Measurements from ENCODE around the gene PRPF19.
A peak's percentile ranks its signal among the peaks of the same experiment; 100 is the strongest.

PRPF19 gene

DNA sequence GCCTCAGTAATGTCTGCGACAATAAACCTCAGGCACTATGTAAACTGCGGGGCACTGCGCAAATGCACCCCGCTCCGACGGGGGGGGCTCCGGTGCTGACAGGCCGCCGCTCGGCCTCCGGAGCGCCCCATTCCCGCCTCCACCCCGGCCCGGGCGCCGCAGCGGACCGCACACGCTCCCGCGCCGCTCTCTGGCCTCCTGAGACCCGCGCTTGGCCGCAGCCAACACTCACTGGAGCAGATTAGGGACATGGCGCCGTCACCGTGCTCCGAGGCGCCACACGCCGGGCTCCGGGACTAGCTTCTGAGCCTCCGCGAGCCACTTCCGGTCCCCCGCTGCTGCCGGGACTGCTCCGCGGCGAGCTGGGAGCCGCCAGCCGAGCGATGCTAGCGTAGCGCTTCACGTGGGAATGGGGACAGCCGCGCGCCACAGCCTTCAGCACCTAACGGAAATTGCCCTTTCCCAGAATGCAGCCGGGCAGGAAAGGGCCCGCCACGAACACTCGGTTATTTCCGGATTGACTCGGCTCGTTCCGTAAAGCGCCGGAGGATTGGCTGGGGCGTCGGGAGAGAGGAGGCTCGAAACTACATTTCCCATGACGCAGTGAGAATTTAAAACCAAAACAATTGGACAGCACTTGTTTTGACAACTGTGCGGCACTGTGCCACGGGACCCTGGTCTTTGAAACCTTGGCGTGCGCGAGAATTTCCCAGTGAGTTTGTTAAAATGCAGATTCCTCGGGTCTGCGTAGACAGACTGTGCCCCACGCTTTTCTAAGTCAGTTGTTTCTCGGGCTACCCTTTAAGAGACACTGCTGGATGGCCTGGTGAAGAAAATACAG is at the start of gene PRPF19:
Gene PRPF19, minus strand, starts transcription at position 454 of the 841 bp plus-strand sequence. Its CDS starts 203 bp downstream, at position 251.
- DNase-seq: peak; percentile 99

DNA sequence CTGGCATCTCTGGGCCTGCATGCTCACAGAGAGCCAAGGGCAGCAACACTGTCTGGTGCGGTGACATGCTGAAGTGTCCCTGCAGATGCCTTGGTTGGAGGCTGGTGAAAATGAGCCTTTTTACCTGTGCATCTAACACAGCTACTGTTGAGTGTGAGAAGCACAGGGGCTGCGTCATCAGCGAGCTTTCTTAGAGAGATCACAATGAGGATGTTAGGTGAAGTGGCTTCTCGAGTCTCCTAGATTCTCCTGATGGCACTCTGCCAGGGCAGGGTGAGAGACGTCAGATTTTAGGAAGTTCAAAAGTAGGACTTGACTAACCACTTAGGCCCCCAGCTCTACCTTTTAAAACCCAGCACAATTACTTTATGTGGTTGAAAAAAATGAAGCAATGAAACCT is 49.2 kb upstream of the PRPF19 start:
- DNase-seq: no peak

- DNase-seq: no peak
These were observed 48.0 kb upstream of the PRPF19 start for GRCh38 chr11:60954421-60954820.

DNA sequence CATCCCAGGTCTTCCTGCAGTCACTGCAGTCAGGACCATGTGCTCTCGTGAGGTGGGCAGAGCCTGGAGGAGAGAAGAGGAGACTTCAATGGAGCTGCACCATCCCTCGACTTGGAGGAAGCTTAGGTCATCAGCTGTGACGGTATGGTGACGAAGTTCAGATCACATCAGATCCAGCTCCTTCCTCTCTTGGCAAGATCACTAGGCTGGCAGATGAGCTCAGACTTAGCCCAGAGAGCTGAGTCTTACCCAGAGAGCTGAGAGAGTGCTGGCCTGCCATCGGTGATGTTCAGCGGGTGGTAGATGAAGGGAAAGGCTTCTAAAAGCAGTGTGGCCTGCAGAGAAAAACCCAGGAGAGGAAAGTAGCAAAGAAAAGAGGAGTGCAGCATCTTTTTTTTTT is 47.4 kb upstream of the PRPF19 start:
- no peak for DNase-seq

- no peak for DNase-seq
These were observed 46.4 kb upstream of the PRPF19 start for GRCh38 chr11:60952742-60953170.

GRCh38 chr11:60951904-60952741 is 45.7 kb upstream of the PRPF19 start, which contains the start of gene SLC15A3:
TSS of gene SLC15A3 (minus strand) at chr11:60952176. CDS start at chr11:60951551, 625 bp downstream.
- DNase-seq: peak; percentile 16

DNA sequence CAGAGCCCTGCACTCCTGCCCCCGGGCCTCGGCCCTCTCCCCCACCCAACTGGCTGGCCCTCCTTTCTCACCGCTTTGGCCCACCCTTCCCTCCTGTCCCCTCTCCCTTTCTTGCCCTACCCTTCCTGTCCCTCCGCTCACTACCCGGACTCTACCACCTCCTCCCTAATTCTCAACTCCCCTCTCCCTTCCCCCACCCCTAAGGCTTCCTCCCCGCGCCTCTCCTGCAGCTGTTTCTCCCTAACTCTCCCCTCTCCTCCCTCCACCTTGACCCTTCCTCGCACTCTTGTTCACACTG is 45.2 kb upstream of the PRPF19 start:
- DNase-seq: no peak

DNA sequence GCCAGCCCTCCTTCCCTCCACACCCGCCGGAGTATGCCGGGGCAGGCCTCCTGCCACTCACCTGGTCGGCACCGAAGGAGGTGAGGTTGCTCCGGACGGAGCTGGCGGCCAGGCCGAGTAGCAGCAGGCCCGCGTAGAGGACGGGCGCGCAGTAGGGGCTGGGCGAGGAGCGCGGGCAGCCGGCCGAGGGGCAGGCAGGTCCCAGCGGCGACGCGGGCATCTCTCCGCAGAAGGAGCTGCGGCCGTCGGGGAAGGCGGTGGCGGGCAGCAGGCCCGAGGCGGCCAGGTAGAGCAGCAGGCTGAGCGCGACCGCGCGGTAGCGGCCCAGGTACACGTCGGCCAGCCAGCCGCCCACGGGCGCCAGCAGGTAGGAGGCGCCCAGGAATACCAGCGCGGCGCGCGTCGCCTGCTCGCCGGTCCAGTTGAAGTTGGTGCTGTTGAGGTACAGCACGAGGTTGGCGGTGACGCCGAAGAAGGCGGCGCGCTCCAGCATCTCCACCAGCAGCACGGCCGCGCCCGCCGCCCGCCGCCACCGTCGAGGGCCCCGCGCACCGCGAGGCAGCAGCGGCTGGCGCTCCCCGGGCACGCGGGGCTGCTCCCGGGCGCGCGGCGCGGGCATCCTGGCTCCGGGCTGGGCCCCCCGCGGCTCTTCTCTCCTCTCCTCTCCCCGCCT is 44.7 kb upstream of the PRPF19 start:
- no peak for DNase-seq

- no peak for DNase-seq
These were observed 43.6 kb upstream of the PRPF19 start for GRCh38 chr11:60950024-60950423.

DNA sequence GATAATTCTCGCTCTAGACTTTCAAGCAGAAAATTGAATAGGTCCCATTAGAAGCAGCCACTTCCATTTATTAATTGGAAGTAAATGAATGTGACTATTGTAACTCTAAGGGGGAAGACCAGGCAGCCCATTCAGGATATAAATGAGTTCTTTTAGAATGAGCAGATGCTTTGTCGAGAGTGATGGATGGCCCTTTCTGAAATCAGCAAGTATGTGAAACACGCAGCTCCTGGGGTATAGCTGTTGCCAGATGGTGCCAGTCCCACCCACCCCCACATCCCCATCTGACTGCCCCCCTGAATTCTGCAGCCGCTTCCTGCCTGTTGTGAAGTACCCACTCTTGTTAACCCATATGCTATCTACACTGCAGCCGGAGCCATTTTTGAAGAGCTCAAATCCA is 41.9 kb upstream of the PRPF19 start:
- DNase-seq: no peak

GRCh38 chr11:60947700-60948099 is 41.3 kb upstream of the PRPF19 start:
- no peak for DNase-seq

GRCh38 chr11:60946601-60947264 is 40.3 kb upstream of the PRPF19 start:
- DNase-seq: no peak

DNA sequence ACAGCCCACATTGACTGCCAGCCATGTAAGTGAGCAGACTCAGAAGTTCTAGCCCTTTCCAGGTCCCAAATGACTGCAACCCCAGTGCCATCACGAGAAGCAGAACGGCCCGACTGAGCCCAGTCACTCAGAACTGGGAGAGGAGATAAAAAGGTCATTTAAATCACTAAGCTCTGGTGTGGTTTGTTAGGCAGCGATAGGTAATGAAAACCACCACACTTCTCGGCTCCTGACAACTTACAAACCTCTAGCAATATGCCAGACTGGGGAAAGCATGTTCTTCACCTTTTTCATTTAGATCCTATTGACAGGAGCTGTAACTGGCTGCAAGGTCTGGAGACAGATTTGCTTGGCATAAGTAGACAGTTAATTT is 38.9 kb upstream of the PRPF19 start:
- peak; percentile 43 for DNase-seq

DNA sequence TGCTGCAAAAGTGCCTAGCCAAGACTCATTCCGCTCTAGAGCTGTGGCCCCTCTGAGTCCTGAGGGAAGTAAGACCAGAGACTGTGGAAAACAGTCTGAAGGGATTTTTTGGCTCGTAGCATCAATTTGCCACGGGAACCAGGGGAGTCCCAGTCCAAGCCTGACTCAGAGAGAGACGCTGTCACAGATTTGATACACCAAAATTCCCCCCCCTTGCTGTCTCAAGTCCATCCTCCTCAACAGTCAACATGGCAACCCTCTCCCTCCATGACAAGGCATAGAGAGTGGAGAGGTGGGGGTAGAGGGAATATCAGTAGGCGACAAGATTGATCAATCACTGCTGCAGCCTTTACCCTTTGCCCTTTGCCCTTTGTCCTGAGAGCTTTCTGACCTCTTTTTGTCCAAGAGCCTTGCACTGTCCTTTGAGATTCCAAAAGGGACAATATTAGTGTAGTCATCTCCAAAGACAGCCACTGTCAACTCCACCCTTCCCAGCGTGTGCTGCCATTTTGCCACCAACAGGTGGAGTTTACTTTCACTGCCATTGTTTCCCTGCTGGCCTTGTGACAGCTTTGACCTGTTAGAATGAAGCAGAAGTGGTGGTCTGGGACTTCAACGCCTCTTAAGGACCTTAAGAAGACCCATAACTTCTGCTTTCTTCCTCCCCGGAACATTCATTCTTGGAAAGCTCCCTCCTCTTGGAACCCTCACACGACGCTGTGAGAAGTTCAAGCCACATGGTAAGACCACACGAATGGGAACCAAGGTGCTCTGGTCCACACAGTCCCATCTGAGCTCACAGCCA is 38.3 kb upstream of the PRPF19 start:
- peak; percentile 20 for DNase-seq

GRCh38 chr11:60942970-60943565 is 36.7 kb upstream of the PRPF19 start:
- DNase-seq: no peak

- no peak for DNase-seq
These were observed 35.8 kb upstream of the PRPF19 start for GRCh38 chr11:60942219-60942618.

DNA sequence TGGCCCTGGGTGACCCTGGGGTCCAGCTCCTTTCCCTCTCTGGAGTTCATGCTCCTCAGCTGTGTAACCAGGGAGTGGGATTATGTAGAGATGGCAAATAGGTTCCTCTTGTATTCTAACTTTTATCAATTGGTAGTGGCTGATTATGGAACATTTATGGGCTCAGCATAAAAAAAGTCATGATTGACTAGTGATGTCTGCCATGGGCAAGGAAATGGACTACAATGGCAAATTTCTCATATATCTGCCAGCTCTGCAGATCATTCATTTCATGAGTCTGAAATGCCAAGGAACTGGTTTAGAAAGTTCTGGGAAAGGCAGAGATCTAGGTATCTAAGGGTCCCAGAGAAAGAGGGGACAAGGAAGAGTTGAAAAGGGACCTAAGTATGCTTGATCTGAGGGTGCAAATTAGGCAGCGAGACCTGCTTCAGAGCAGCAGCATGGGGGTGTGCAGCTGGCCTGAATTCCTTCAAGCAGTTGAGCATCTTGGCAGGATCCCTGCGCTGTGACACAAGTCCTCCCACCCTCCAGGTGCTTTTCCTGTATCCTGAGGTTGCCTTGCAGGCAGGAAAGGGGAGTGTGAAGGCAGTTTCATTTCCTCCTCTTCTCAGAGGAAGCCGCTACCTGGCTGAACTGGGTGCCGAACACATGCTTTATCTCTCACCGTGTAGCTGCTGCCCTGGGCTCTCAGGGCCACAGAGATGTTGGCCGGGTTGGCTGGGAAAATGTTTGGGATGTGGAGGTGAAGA is 35.2 kb upstream of the PRPF19 start:
- no peak for DNase-seq

GRCh38 chr11:60939855-60940254 is 33.5 kb upstream of the PRPF19 start:
- DNase-seq: no peak

DNA sequence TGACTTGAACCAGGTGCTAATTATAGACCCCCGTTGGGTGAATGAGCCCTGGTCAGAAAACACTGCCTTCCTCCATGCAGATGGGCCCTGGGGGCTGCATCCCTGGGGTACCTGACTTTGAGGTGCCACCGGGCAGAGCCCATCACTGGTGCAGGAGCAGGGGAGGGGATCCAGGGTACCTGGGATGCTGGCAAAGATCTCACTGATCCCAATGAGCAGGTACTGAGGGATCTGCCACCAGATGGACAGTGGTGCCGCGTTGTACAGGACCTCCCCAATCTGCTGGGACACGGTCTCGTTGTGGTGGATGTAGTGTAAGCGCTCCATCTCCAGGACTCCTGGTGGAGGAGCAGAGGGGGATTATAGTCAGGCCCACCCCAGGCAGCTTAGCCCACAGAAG is 32.9 kb upstream of the PRPF19 start:
- no peak for DNase-seq

GRCh38 chr11:60938500-60938899 is 32.1 kb upstream of the PRPF19 start:
- DNase-seq: no peak

DNA sequence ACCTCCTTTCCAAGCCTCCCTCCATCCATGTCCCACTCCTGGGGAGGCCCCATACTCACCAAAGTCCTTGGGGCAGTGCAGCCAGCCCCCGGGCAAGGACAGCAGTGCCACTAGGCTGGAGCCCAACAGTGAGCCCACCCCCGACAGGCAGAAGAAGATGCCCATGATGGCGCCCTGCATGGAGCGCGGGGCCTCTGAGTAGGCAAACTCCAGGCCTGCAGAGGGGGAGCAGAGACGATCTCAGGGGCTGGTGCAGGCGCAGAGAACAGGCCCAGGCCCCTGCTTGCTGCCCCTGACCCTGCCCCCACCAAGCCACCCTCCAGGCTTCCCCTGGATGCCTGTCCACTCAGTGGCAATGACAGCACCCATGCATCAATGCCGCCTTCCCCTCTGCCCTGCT is 31.4 kb upstream of the PRPF19 start:
- no peak for DNase-seq
